Mucosa of descending colon (tissue), 3 donors: Measurements from ENCODE around the gene MAGEB4. TPM values are rescaled to one million over a fixed set of nuclear protein-coding genes. Genes with fewer than 3 reads are reported as not detected.

Experiments
- ATAC-seq: fragments of 200-7000 bp; cut with Tn5 transposase; one replicate; pipeline ENCODE4 v1.9.1; 2020; ENCODE audit warnings: mild to moderate bottlenecking, moderate library complexity
- DNase-seq, 3 donors: peaks; one replicate each; pipeline ENCODE4 v3.0.0-alpha.2; 2020
- H3K36me3 ChIP-seq: fragments of 200-600 bp; one replicate; pipeline ENCODE4 v1.8.0; 2021; ENCODE audit warnings: low read depth, mild to moderate bottlenecking
- H3K4me1 ChIP-seq: fragments of 200-600 bp; one replicate; pipeline ENCODE4 v1.8.0; 2021; ENCODE audit warnings: low read depth, mild to moderate bottlenecking
- H3K4me3 ChIP-seq: fragments of 200-600 bp; one replicate; pipeline ENCODE4 v1.8.0; 2021; ENCODE audit warnings: mild to moderate bottlenecking
- H3K9me3 ChIP-seq: fragments of 200-600 bp; one replicate; pipeline ENCODE4 v1.8.0; 2021; ENCODE audit warnings: mild to moderate bottlenecking
- intact Hi-C, 2 donors: fragments of 100-400 bp; cut with DNase I in 1 of 2; cut with micrococcal nuclease in 1 of 2; formaldehyde crosslinking; loops; one replicate each; pipeline versions ENCODE4 v1.11.0 to v1.11.1; 2022; cut with DNase I, micrococcal nuclease
- total RNA-seq, 3 donors: library from RNA; stranded (reverse); fragmentation: NEBNext Ultra II Directional in 2 of 3; extraction: Animal tissue kit (Norgen Biotek cat#: 25700) in 2 of 3; gene quantifications; one replicate each; pipeline versions ENCODE4 v1.2.1 to v1.2.4, GENCODE V29; 2021 to 2023
- TF ChIP-seq, protein P1 (sequence below): fragments of 200-600 bp; IDR thresholded peaks from one replicate; pipeline ENCODE4 v1.8.0; 2022; ENCODE audit warnings: antibody characterized with exemption, mild to moderate bottlenecking
- donor health status: DM: no; HTN: no; CAD: no; lungs with moderate emphysema.
- donor health status: DM: no; HTN: no; CAD: no.
- donor health status: DM: no; HTN: yes; CAD: no.

The MAGEB4 gene
- total RNA-seq, 3 donors from 2014 or later = not detected

DNA sequence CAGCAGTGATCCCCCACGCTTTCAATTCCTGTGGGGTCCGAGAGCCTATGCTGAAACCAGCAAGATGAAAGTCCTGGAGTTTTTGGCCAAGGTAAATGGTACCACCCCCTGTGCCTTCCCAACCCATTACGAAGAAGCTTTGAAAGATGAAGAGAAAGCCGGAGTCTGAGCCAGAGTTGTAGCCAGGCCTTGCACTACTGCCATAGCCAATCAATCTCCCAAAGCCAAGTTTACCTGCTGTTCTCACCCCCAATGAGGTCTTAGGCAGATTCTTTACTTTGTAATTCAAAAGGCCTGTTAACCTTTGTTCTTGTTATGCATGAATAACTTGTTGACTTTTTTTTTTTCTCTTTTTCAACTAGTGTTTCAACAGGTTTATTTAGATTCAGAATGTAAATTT, 22.4 kb upstream of the MAGEB4 start:
- no peaks in the 10 kb centered on the region for H3K9me3 ChIP-seq
- DNase-seq (no peak), ATAC-seq (no peak)
- intact Hi-C loops = no loop called here
- H3K4me3 ChIP-seq = no peak overlapping the region
- TF ChIP-seq, protein P1, sequence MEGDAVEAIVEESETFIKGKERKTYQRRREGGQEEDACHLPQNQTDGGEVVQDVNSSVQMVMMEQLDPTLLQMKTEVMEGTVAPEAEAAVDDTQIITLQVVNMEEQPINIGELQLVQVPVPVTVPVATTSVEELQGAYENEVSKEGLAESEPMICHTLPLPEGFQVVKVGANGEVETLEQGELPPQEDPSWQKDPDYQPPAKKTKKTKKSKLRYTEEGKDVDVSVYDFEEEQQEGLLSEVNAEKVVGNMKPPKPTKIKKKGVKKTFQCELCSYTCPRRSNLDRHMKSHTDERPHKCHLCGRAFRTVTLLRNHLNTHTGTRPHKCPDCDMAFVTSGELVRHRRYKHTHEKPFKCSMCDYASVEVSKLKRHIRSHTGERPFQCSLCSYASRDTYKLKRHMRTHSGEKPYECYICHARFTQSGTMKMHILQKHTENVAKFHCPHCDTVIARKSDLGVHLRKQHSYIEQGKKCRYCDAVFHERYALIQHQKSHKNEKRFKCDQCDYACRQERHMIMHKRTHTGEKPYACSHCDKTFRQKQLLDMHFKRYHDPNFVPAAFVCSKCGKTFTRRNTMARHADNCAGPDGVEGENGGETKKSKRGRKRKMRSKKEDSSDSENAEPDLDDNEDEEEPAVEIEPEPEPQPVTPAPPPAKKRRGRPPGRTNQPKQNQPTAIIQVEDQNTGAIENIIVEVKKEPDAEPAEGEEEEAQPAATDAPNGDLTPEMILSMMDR = no peak
- no peaks in the 10 kb centered on the region for H3K4me1 ChIP-seq
- no peaks in the 10 kb centered on the region for H3K36me3 ChIP-seq

DNA sequence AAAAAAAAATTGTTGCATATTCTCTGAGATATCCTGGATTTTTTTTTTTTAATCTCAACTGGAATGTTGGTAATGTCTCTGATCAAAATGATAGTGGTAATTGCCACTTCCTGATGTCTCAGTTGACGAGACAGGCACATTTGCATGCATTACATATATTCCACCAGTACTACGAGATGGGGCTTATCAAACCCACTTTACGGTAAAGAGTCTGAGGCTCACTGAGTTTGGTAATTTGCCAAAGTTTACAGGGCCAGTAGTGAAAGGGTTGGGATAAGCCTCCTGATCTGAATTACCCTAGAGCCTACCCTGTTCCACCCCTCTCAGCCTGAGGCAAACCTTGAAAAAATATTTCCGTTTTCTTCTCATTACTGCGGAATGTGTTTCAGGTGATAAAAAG, 21.1 kb upstream of the MAGEB4 start:
- intact Hi-C loops = no loop called here
- Histone ChIP-seq H3K4me3 (no peak overlapping the region), H3K9me3 (no peaks in the 10 kb centered on the region), H3K36me3 (no peaks in the 10 kb centered on the region), H3K4me1 (no peaks in the 10 kb centered on the region)
- DNase-seq (no peak), ATAC-seq (no peak)
- TF ChIP-seq, protein P1 = no peak

DNA sequence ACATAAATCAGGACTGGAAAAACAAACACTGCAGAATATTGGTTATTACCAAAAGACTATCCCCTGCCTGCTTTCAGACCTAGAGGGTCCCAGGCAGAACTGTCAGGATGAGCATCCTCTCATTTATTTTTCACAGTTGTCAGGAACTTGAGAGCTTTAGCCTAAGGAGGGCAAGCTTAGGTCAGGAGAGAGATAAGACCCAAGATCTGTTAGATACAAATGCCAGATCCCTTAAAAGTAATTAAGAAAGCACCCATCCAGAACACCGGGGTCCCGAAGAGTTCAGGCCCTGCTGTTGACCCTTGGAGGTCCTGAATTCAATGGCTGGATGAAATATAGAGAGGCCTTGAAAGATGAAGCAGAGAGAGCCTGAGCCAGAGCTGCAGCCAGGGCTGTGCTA, 17.3 kb upstream of the MAGEB4 start:
- TF ChIP-seq, protein P1 = no peak
- no peak overlapping the region for H3K4me3 ChIP-seq
- DNase-seq (no peak), ATAC-seq (no peak)
- intact Hi-C loops = no loop called here
- no peaks in the 10 kb centered on the region for H3K4me1 ChIP-seq
- H3K9me3 ChIP-seq = no peaks in the 10 kb centered on the region
- no peaks in the 10 kb centered on the region for H3K36me3 ChIP-seq

DNA sequence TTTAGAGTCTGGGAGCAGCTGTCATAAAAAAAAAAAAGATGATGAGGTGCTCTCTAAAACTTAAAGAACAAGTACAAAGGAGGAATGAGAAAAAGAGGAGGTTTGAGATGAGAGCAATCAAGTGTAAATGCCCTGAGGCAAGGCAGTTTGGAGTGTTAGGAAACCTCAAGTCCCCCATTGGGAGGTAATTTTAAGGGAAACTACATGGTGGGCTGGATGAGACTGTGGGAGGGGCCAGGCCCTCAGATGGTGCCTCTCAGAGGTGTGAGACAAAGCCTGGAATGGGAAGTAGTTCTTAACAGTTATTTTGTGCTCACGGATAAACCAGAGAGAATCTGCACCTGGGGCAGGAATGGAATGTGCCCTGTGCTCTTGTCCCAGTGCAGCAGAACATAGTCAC, 13.3 kb upstream of the MAGEB4 start:
- no peaks in the 10 kb centered on the region for H3K9me3 ChIP-seq
- H3K4me3 ChIP-seq = no peak overlapping the region
- intact Hi-C loops = no loop called here
- TF ChIP-seq, protein P1 = no peak
- ATAC-seq (no peak), DNase-seq (no peak)
- no peaks in the 10 kb centered on the region for H3K4me1 ChIP-seq
- H3K36me3 ChIP-seq = no peaks in the 10 kb centered on the region

DNA sequence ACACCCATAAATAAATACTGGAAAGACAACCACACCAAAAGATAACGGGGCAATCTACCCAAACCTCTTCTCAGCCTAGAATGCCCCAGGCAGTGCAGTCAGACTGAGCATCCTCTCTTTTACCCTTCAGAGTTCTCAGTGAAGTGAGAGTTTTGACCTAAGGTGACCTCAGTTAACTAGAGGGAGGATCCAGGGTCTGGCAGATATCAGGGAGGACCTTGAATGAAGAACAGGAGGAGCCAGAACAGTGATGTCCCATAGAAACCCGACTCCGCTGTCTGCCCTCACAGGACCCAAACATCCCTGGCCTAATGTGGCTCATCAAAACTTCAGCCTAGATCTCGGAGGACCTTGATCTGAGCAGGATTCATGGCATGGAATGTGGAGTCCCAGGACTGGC, 11.4 kb upstream of the MAGEB4 start, which contains the start of gene MAGEB3:
Gene MAGEB3 (plus strand): TSS at position 263 of the 400 bp plus-strand sequence. CDS start 5,268 bp downstream, outside the sequence.
- intact Hi-C loops = no loop called here
- TF ChIP-seq, protein P1 = no peak
- Histone ChIP-seq H3K4me3 (no peak within 1 kb of the TSS), H3K36me3 (no peaks in the 10 kb centered on the region), H3K9me3 (no peaks in the 10 kb centered on the region), H3K4me1 (no peaks in the 10 kb centered on the region)
- no peak for DNase-seq
- no peak for ATAC-seq
